Measurements from ENCODE around the gene INTS4. TPM values are rescaled to one million over a fixed set of nuclear protein-coding genes. Genes with fewer than 3 reads are reported as not detected.
"Not testable (repeated sequence)": the region's sequence is repeated elsewhere in the genome, so short reads cannot be mapped to it uniquely, and the experiment has no call there.

Gene INTS4
- polyA plus RNA-seq, 1 donor (not counting 4 experiments of a cell fraction or from before 2014, with no cell fraction given) = 18.0 TPM

DNA sequence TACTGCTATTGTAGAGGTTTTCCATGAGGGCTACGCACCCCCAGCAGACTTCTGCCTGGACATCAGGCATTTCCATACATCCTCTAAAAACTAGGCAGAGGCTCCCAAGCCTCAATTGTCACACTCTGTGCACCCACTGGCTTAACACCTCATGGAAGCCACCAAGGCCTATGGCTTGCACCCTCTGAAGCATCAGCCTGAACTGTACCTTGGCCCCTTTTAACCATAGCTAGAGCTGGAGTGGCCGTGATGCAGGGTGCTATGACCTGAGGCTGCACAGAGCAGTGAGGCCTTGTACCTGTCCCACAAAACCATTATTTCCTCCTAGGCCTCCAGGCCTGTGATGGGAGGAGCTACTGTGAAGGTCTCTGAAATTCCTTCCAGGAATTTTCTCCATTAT is 139.6 kb downstream of the INTS4 start:
- H3K4me3 ChIP-seq (ENCODE audit: control insufficient read depth in 2 of 3, extremely low read depth in 1 of 3, insufficient read depth in 2 of 3, low read depth in 1 of 3, low read length in 3 of 3) = no peak overlapping the region
- no peaks in the 10 kb centered on the region for H3K27me3 ChIP-seq (ENCODE audit: control insufficient read depth, extremely low read depth, insufficient read depth, low read length)
- FAIRE-seq (no peak), DNase-seq (ENCODE audit: low read depth, low spot score) (no peak)
- H3K36me3 ChIP-seq (ENCODE audit: control insufficient read depth in 2 of 2, extremely low read depth in 1 of 2, insufficient read depth in 2 of 2, low read length in 2 of 2) = no peaks in the 10 kb centered on the region
- H4K20me1 ChIP-seq (ENCODE audit: control insufficient read depth, extremely low read depth, insufficient read depth, low read length) = no peaks in the 10 kb centered on the region
- H3K4me1 ChIP-seq (ENCODE audit: control insufficient read depth, extremely low read depth, insufficient read depth, low read length) = no peaks in the 10 kb centered on the region
- dilution Hi-C loops (cut with MboI; ENCODE audit: extremely low pct_ligation_motif_present, low sequenced_read_pairs) = no loop called here
- H3K9me3 ChIP-seq (ENCODE audit: control insufficient read depth, low read depth, low read length) = peaks cover 4% of the 10 kb centered on the region
- H3K4me2 ChIP-seq (ENCODE audit: control insufficient read depth, extremely low read depth, insufficient read depth, low read depth, low read length) = no peak overlapping the region
- H3K27ac ChIP-seq (ENCODE audit: control insufficient read depth, insufficient read depth, low read length) = no peak overlapping the region
- TF ChIP-seq, protein P1, sequence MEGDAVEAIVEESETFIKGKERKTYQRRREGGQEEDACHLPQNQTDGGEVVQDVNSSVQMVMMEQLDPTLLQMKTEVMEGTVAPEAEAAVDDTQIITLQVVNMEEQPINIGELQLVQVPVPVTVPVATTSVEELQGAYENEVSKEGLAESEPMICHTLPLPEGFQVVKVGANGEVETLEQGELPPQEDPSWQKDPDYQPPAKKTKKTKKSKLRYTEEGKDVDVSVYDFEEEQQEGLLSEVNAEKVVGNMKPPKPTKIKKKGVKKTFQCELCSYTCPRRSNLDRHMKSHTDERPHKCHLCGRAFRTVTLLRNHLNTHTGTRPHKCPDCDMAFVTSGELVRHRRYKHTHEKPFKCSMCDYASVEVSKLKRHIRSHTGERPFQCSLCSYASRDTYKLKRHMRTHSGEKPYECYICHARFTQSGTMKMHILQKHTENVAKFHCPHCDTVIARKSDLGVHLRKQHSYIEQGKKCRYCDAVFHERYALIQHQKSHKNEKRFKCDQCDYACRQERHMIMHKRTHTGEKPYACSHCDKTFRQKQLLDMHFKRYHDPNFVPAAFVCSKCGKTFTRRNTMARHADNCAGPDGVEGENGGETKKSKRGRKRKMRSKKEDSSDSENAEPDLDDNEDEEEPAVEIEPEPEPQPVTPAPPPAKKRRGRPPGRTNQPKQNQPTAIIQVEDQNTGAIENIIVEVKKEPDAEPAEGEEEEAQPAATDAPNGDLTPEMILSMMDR (optimal IDR thresholded peaks at IDR 0.05 in 1 of 3, IDR thresholded peaks at IDR 0.05 in 1 of 3, conservative IDR thresholded peaks at IDR 0.05 in 1 of 3; ENCODE audit: extremely low read depth in 1 of 3, insufficient read depth in 2 of 3, low read length in 3 of 3) = no peak
- TF ChIP-seq EZH2 (IDR thresholded peaks at IDR 0.05; ENCODE audit: low read length) = no peak
- H3K79me2 ChIP-seq (ENCODE audit: control insufficient read depth, insufficient read depth, low read length) = no peaks in the 10 kb centered on the region
- H3K9ac ChIP-seq (ENCODE audit: control insufficient read depth, extremely low read depth, insufficient read depth, low read length) = no peak overlapping the region
- H3K9me1 ChIP-seq (ENCODE audit: control insufficient read depth, extremely low read depth, insufficient read depth, low read length) = no peaks in the 10 kb centered on the region
- H2AFZ ChIP-seq (ENCODE audit: control insufficient read depth, low read length) = no peak overlapping the region

- Histone ChIP-seq H2AFZ (ENCODE audit: control insufficient read depth, low read length) (no peak overlapping the region), H3K4me3 (ENCODE audit: control insufficient read depth in 2 of 3, extremely low read depth in 1 of 3, insufficient read depth in 2 of 3, low read depth in 1 of 3, low read length in 3 of 3) (no peak overlapping the region), H3K4me2 (ENCODE audit: control insufficient read depth, extremely low read depth, insufficient read depth, low read depth, low read length) (no peak overlapping the region), H3K9ac (ENCODE audit: control insufficient read depth, extremely low read depth, insufficient read depth, low read length) (no peak overlapping the region), H3K79me2 (ENCODE audit: control insufficient read depth, insufficient read depth, low read length) (no peaks in the 10 kb centered on the region), H3K27me3 (ENCODE audit: control insufficient read depth, extremely low read depth, insufficient read depth, low read length) (no peaks in the 10 kb centered on the region), H4K20me1 (ENCODE audit: control insufficient read depth, extremely low read depth, insufficient read depth, low read length) (no peaks in the 10 kb centered on the region), H3K36me3 (ENCODE audit: control insufficient read depth in 2 of 2, extremely low read depth in 1 of 2, insufficient read depth in 2 of 2, low read length in 2 of 2) (no peaks in the 10 kb centered on the region), H3K27ac (ENCODE audit: control insufficient read depth, insufficient read depth, low read length) (no peak overlapping the region), H3K9me1 (ENCODE audit: control insufficient read depth, extremely low read depth, insufficient read depth, low read length) (no peaks in the 10 kb centered on the region), H3K9me3 (ENCODE audit: control insufficient read depth, low read depth, low read length) (peaks cover 4% of the 10 kb centered on the region), H3K4me1 (ENCODE audit: control insufficient read depth, extremely low read depth, insufficient read depth, low read length) (no peaks in the 10 kb centered on the region)
- TF ChIP-seq EZH2 (IDR thresholded peaks at IDR 0.05; ENCODE audit: low read length) = no peak
- TF ChIP-seq, protein P1 (optimal IDR thresholded peaks at IDR 0.05 in 1 of 3, IDR thresholded peaks at IDR 0.05 in 1 of 3, conservative IDR thresholded peaks at IDR 0.05 in 1 of 3; ENCODE audit: extremely low read depth in 1 of 3, insufficient read depth in 2 of 3, low read length in 3 of 3) = no peak
- FAIRE-seq = no peak
- no peak for DNase-seq (ENCODE audit: low read depth, low spot score)
- dilution Hi-C loops (cut with MboI; ENCODE audit: extremely low pct_ligation_motif_present, low sequenced_read_pairs) = no loop called here
Observed at GRCh38 chr11:77851503-77851902, 143.0 kb downstream of the INTS4 start.

- H2AFZ ChIP-seq (ENCODE audit: control insufficient read depth, low read length); H3K4me1 ChIP-seq (ENCODE audit: control insufficient read depth, extremely low read depth, insufficient read depth, low read length); H3K9me3 ChIP-seq (ENCODE audit: control insufficient read depth, low read depth, low read length); H3K79me2 ChIP-seq (ENCODE audit: control insufficient read depth, insufficient read depth, low read length); dilution Hi-C loops (cut with MboI; ENCODE audit: extremely low pct_ligation_motif_present, low sequenced_read_pairs); FAIRE-seq; H3K36me3 ChIP-seq (ENCODE audit: control insufficient read depth in 2 of 2, extremely low read depth in 1 of 2, insufficient read depth in 2 of 2, low read length in 2 of 2); H3K27ac ChIP-seq (ENCODE audit: control insufficient read depth, insufficient read depth, low read length); DNase-seq (ENCODE audit: low read depth, low spot score); H4K20me1 ChIP-seq (ENCODE audit: control insufficient read depth, extremely low read depth, insufficient read depth, low read length); H3K27me3 ChIP-seq (ENCODE audit: control insufficient read depth, extremely low read depth, insufficient read depth, low read length); H3K4me2 ChIP-seq (ENCODE audit: control insufficient read depth, extremely low read depth, insufficient read depth, low read depth, low read length); H3K4me3 ChIP-seq (ENCODE audit: control insufficient read depth in 2 of 3, extremely low read depth in 1 of 3, insufficient read depth in 2 of 3, low read depth in 1 of 3, low read length in 3 of 3); H3K9me1 ChIP-seq (ENCODE audit: control insufficient read depth, extremely low read depth, insufficient read depth, low read length); H3K9ac ChIP-seq (ENCODE audit: control insufficient read depth, extremely low read depth, insufficient read depth, low read length): not testable (repeated sequence)
Observed at GRCh38 chr11:77843700-77844099, 150.8 kb downstream of the INTS4 start.
